BLaER1 (cell line): ENCODE data around the gene DVL3.
"Not testable (repeated sequence)": the region's sequence is repeated elsewhere in the genome, so short reads cannot be mapped to it uniquely, and the experiment has no call there.

Experiments used
- H3K27ac ChIP-seq: shearing (Covaris generic); formaldehyde crosslinking; 2 replicates; pipeline ENCODE4 v1.8.1; 2022
- H3K27me3 ChIP-seq: shearing (Covaris generic); formaldehyde crosslinking; 2 replicates; pipeline ENCODE4 v1.8.1; 2022
- H3K36me3 ChIP-seq: shearing (Covaris generic); formaldehyde crosslinking; 2 replicates; pipeline ENCODE4 v1.8.1; 2022
- H3K4me1 ChIP-seq: shearing (Covaris generic); formaldehyde crosslinking; 2 replicates; pipeline ENCODE4 v1.8.1; 2022
- H3K4me2 ChIP-seq: shearing (Covaris generic); formaldehyde crosslinking; 2 replicates; pipeline ENCODE4 v1.8.1; 2022
- H3K4me3 ChIP-seq: shearing (Covaris generic); formaldehyde crosslinking; 2 replicates; pipeline ENCODE4 v1.8.1; 2022
- H3K9ac ChIP-seq: shearing (Covaris generic); formaldehyde crosslinking; 2 replicates; pipeline ENCODE4 v1.8.1; 2022
- H3K9me3 ChIP-seq: shearing (Covaris generic); formaldehyde crosslinking; 2 replicates; pipeline ENCODE4 v1.8.1; 2022
- H4K20me1 ChIP-seq: shearing (Covaris generic); formaldehyde crosslinking; 2 replicates; pipeline ENCODE4 v1.8.1; 2022
- Cebpa-rat ChIP-seq: shearing (Covaris generic); IDR thresholded peaks from 2 replicates; pipeline ENCODE4 v1.8.1; 2022

Gene DVL3

DNA sequence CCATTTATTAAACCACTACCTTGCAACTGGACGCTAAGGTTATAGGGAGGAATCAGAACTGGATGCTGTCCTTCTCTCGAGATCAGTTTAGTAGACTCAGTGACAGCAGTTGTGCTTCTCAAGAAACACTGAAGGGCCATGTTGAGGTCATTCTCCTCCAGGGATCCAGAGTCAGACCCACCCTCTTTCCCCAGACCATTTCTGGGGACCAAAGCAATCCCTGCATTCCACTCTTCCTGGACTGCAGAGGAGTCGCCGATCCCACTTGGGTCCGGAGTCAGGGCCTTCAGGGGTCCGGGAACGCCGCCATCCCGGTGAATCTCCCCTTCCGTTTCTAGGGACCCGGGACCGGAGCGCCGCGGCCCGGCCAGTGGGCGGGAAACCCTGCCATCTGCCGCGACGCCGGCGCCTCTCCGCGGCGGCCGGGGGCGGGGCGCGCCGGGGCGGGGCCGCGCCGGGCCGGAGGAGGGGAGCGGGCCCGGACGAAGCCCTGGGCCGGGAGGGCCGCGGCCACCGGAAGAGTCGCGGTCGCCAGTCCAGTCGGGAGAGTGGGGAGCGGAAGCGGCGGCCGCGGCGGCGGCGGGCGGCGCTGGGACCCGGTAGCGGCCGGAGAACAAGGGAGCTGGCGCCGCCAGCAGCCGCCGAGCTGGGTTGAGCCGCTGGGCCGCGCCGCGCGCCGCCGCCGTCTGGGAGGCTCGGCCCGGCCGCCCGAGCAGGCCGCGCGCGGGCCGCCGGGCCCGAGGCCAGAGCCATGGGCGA, at the start of gene DVL3:
TSS of gene DVL3 (plus strand) at position 493 of the 759 bp plus-strand sequence. CDS start at position 752, 259 bp downstream.
- no peak for TF ChIP-seq Cebpa-rat
- H3K9ac ChIP-seq: peak within 1 kb of the TSS; percentile 90
- H3K9me3 ChIP-seq: no peaks in the 10 kb centered on the region

DNA sequence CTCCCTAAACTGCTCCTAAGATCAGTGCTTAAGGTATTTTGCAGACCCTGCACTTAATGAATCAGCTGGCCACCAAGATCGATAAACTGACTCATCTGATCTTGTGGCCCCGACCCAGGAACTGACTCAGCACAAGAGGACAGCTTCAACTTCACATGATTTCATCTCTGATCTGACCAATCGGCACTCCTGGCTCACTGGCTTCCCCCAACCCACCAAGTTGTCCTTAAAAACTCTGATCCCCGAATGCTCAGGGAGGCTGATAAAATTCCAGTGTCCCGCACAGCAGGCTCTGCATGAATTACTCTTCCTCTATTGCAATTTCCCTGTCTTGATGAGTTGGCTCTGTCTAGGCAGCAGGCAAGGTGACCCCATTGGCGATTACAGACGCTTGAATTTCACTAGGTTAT, 44.9 kb upstream of the DVL3 start:
- Histone ChIP-seq H3K4me2 (no peak overlapping the region), H3K4me3 (no peak overlapping the region), H3K9ac (no peak overlapping the region), H3K9me3 (no peaks in the 10 kb centered on the region), H3K36me3 (no peaks in the 10 kb centered on the region), H3K4me1 (no peaks in the 10 kb centered on the region), H4K20me1 (no peaks in the 10 kb centered on the region), H3K27me3 (no peaks in the 10 kb centered on the region), H3K27ac (no peak overlapping the region)
- no peak for TF ChIP-seq Cebpa-rat

More for the DNA sequence above, at the start of gene DVL3:
- Histone ChIP-seq H3K27ac (peak within 1 kb of the TSS; percentile 80), H3K4me2 (peak within 1 kb of the TSS; percentile 99), H3K4me1 (peaks cover 46% of the 10 kb centered on the region), H4K20me1 (peaks cover 44% of the 10 kb centered on the region), H3K27me3 (no peaks in the 10 kb centered on the region), H3K36me3 (no peaks in the 10 kb centered on the region), H3K4me3 (peak within 1 kb of the TSS; percentile 94)

DNA sequence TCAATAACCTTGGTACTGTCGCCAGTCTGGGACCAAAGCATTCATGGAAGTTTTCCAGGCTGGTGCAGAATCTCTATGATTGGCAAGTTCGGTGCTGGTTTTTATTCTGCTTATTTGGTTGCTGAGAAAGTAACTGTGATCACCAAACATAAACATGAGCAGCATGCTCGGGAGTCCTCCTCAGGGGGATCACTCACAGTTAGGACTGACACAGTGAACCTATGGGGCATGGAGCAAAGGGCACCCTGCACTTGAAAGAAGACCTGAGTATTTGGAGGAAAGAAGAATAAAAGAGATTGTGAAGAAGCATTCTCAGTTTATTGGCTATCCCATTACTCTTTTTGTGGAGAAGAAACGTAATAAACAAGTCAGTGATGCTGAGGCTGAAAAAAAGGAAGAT, 39.2 kb upstream of the DVL3 start:
- Histone ChIP-seq H3K4me2 (no peak overlapping the region), H3K4me1 (0 out of 2 replicates have a peak, but pooled peaks cover 4% of the 10 kb centered on the region), H3K36me3 (no peaks in the 10 kb centered on the region), H3K9me3 (no peaks in the 10 kb centered on the region), H3K9ac (no peak overlapping the region), H3K27me3 (no peaks in the 10 kb centered on the region), H3K4me3 (no peak overlapping the region), H3K27ac (no peak overlapping the region), H4K20me1 (no peaks in the 10 kb centered on the region)
- TF ChIP-seq Cebpa-rat: no peak

DNA sequence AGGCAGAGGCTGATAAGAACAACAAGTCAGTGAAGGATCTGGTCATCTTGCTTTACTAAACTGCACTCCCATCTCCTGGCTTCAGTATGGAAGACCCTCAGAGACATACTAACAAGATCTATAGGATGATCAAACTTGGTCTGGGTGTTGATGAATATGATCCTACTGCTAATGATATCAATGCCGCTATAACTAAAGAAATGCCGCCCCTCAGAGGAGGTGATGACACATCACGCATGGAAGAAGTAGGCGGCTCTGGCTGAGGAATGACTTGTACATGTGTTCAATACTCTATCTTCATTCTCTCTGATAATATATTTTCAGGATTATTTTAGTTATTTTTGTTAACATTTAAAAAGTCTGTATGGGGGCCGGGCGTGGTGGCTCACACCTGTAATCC, 37.5 kb upstream of the DVL3 start:
- Histone ChIP-seq H3K36me3 (no peaks in the 10 kb centered on the region), H3K27ac (no peak overlapping the region), H3K4me1 (0 out of 2 replicates have a peak, but pooled peaks cover 4% of the 10 kb centered on the region), H3K27me3 (no peaks in the 10 kb centered on the region), H3K9ac (no peak overlapping the region), H4K20me1 (no peaks in the 10 kb centered on the region), H3K9me3 (no peaks in the 10 kb centered on the region), H3K4me3 (no peak overlapping the region), H3K4me2 (no peak overlapping the region)
- TF ChIP-seq Cebpa-rat: no peak

DNA sequence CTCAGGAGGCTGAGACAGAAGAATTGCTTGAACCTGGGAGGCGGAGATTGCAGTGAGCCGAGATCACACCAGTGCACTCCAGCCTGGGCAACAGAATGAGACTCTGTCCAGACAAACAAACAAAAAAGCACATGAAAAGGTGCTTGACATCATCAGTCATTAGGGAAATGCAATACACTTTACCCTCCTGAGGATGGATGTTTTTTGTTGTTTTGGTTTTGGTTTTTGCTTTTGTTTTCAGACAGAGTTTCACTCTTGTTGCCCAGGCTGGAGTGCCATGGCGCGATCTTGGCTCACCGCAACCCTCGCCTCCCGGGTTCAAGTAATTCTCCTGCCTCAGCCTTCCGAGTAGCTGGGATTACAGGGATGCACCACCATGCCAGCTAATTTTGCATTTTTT, 34.1 kb upstream of the DVL3 start:
- not testable (repeated sequence) for H3K27ac ChIP-seq, H3K4me1 ChIP-seq, H3K4me3 ChIP-seq, H3K9ac ChIP-seq, H3K27me3 ChIP-seq, H3K36me3 ChIP-seq, H3K9me3 ChIP-seq, H3K4me2 ChIP-seq, H4K20me1 ChIP-seq

DNA sequence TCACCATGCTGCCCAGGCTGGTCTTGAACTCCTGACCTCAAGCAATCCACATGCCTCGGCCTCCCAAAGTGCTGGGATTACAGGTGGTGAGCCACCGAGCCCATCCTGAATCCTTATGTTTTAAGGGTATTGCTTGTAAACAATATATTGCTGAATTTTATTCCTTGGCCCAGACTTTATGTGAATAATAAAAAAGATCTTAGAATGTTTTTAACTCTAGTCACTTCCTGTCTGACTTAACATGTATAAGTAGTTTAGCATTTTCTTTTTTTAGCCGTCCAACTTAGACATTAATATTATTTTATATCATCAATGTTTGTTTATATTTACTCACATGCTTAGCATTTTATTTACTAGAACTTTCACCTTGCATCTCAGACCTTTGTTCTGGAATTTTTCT, 29.2 kb upstream of the DVL3 start:
- Histone ChIP-seq H3K9me3 (no peaks in the 10 kb centered on the region), H3K4me3 (no peak overlapping the region), H3K4me2 (no peak overlapping the region), H3K36me3 (no peaks in the 10 kb centered on the region), H3K9ac (no peak overlapping the region), H3K27ac (no peak overlapping the region), H3K27me3 (no peaks in the 10 kb centered on the region), H3K4me1 (no peaks in the 10 kb centered on the region), H4K20me1 (no peaks in the 10 kb centered on the region)
- TF ChIP-seq Cebpa-rat: no peak

DNA sequence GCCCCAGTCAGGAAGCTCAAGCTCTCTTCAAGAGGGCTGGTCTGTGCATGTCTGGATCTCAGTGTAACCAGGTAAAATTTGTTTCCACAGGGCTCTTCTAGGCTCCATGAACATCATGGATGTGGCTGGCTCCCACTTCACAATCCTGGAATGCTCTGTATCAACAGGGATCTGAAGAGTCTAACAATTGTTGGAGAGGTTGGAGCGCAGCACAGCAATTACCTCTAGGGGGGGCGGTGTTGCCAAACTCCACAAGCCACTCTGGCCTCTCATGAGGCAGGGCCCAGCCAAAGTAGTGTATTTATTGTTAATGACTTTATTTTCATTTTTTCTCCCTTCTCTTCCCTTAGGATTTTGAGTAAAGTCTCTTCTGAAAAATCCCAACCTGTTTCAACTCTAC, 26.2 kb upstream of the DVL3 start:
- Histone ChIP-seq H3K9me3 (no peaks in the 10 kb centered on the region), H3K4me2 (no peak overlapping the region), H3K4me1 (peaks cover 9% of the 10 kb centered on the region), H4K20me1 (no peaks in the 10 kb centered on the region), H3K9ac (no peak overlapping the region), H3K27ac (no peak overlapping the region), H3K4me3 (no peak overlapping the region), H3K36me3 (no peaks in the 10 kb centered on the region), H3K27me3 (no peaks in the 10 kb centered on the region)
- TF ChIP-seq Cebpa-rat: no peak

DNA sequence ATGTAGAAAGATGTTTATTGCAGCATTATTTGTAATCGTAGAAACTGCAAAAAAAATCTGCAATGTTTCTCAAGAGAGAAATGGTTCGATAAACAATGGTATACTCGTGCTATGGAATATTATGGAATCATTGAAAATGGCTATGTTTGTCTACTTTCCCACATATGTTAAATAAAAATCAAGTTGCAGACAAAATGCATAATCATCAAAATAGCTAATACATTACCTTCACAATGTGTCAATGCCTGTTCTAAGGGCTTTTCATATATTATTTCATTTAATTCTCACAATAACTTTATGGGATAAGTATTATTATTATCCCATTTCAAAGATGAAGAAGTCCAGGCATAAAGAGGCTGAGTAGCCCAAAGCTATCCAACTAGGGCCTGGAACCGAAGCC, 22.2 kb upstream of the DVL3 start:
- Histone ChIP-seq H3K9ac (no peak overlapping the region), H3K4me1 (peaks cover 29% of the 10 kb centered on the region), H3K27ac (no peak overlapping the region), H3K9me3 (no peaks in the 10 kb centered on the region), H3K4me2 (peak overlapping the region; percentile 99; the same call in 1 of the 2 replicates), H3K36me3 (peaks cover 12% of the 10 kb centered on the region), H3K4me3 (no peak overlapping the region), H3K27me3 (no peaks in the 10 kb centered on the region), H4K20me1 (peaks cover 23% of the 10 kb centered on the region)
- no peak for TF ChIP-seq Cebpa-rat

DNA sequence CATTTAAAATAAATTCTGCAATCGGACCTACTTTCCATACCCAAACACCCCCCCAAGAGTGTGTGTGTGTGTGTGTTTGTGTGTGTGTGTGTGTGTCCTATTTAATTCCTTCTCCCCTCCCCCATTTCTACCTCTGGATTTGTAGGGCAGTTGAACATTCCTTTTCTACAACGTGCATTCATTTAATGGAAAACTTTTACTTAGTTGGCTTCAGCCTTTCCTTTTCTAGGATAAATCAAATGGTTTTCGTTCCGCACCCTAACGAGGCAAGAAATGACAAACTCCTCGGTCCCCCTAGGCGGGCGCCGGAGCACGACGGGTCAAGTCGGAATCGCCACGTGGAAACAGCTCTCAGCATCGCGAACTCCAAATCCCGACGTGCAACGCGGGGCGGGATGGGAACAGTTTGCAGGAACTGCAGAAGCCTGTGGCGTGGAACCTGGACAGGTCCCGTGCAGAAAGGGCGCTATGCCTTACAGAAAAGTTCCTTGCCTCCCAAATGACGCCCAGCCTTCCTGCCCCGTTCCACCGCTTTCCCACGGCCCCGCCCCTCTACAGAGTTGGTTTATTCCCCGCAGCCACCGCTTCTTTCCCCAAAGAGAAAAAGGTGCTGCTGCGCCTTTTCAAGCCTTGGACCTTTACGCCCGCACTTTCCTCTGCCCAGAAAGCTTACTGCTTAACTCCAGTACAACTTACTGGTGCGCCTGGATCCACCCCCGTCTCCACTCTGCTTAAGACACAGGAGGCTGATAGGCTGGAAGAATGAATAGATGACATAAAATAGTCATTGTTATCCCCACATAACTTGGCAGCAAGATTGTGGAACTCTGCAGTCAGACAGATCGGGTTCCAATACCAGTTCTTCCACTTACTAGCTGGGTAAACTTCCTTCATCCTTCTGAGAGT, 21.1 kb upstream of the DVL3 start:
- Histone ChIP-seq H3K36me3 (peaks cover 23% of the 10 kb centered on the region), H3K9ac (peak overlapping the region; percentile 87), H3K4me1 (peaks cover 29% of the 10 kb centered on the region), H3K9me3 (no peaks in the 10 kb centered on the region), H3K4me3 (peak overlapping the region; percentile 80), H3K27me3 (no peaks in the 10 kb centered on the region), H4K20me1 (peaks cover 29% of the 10 kb centered on the region), H3K4me2 (peak overlapping the region; percentile 99), H3K27ac (peak overlapping the region; percentile 90)
- TF ChIP-seq Cebpa-rat: no peak

DNA sequence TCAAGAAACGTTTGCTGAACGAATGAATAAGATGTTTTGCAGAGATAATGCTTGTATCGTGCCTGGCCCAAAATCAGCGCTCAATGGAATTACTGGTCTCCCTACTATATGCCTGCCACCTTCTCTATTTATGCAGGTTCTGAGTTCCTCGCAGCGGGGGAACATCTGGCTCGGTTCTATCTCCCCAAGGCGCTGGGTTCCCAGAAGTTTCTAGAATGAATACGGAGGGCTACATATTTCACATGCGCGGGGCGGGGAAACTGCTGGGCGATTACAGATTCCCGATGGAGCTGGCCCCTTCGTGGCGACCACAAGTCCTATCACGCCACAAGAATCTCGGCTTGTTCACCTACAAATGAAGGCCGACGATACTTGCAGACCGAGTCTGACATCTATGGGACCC, 20.4 kb upstream of the DVL3 start:
- Histone ChIP-seq H3K36me3 (peaks cover 30% of the 10 kb centered on the region), H3K4me1 (peaks cover 29% of the 10 kb centered on the region), H4K20me1 (peaks cover 33% of the 10 kb centered on the region), H3K4me2 (peak overlapping the region; percentile 99), H3K9me3 (no peaks in the 10 kb centered on the region), H3K27ac (peak overlapping the region; percentile 90), H3K27me3 (no peaks in the 10 kb centered on the region), H3K4me3 (peak overlapping the region; percentile 80), H3K9ac (peak overlapping the region; percentile 87)
- TF ChIP-seq Cebpa-rat: no peak
